LNCaP clone FGC (cell line): Measurements from ENCODE around the gene NDRG4.

Experiments
- DNase-seq: peaks from one replicate; pipeline ENCODE4 v3.0.0-alpha.2; 2011; ENCODE audit warnings: low read depth
- H3K4me3 ChIP-seq: 2 replicates; pipeline ENCODE4 v1.5.1; 2011; ENCODE audit warnings: mild to moderate bottlenecking, low read depth, low read length, control low read depth
- CTCF ChIP-seq: IDR thresholded peaks from 2 replicates; pipeline ENCODE4 v1.5.1; 2012; ENCODE audit warnings: mild to moderate bottlenecking; ENCODE audit not compliant: control insufficient read depth, insufficient read depth; ENCODE audit errors: extremely low read depth

Gene NDRG4

GRCh38 chr16:58465817-58466216 is 34.1 kb upstream of the NDRG4 start:
- TF ChIP-seq CTCF: no peak
- H3K4me3 ChIP-seq: no peak overlapping the region
- no peak for DNase-seq

- DNase-seq: no peak
- TF ChIP-seq CTCF: no peak
- no peak overlapping the region for H3K4me3 ChIP-seq
These were observed 33.5 kb upstream of the NDRG4 start for GRCh38 chr16:58466396-58466795.

- no peak overlapping the region for H3K4me3 ChIP-seq
- no peak for DNase-seq
- no peak for TF ChIP-seq CTCF
These were observed 32.0 kb upstream of the NDRG4 start for GRCh38 chr16:58467905-58468304.

GRCh38 chr16:58471209-58471975 is 28.6 kb upstream of the NDRG4 start:
- DNase-seq: no peak
- no peak overlapping the region for H3K4me3 ChIP-seq
- no peak for TF ChIP-seq CTCF

GRCh38 chr16:58472266-58472665 is 27.7 kb upstream of the NDRG4 start:
- no peak for TF ChIP-seq CTCF
- H3K4me3 ChIP-seq: no peak overlapping the region
- DNase-seq: no peak

GRCh38 chr16:58472827-58473226 is 27.1 kb upstream of the NDRG4 start:
- no peak for TF ChIP-seq CTCF
- DNase-seq: no peak
- H3K4me3 ChIP-seq: no peak overlapping the region

- no peak for DNase-seq
- TF ChIP-seq CTCF: no peak
These were observed 25.6 kb upstream of the NDRG4 start for GRCh38 chr16:58474296-58474695.

More at GRCh38 chr16:58474296-58474695, 25.6 kb upstream of the NDRG4 start:
- no peak overlapping the region for H3K4me3 ChIP-seq
